Fibroblast of skin of scalp (primary cell): Measurements from ENCODE around the gene RGR. TPM values are rescaled to one million over a fixed set of nuclear protein-coding genes. Genes with fewer than 3 reads are reported as not detected.
A peak's percentile ranks its signal among the peaks of the same experiment; 100 is the strongest.

Experiments
- DNase-seq: peaks from one replicate; pipeline ENCODE4 v3.0.0-alpha.2; 2013
- polyA plus RNA-seq, 2 experiments: library from polyadenylated mRNA; unstranded; fragments of 120-200 nt; gene quantifications; one replicate each; pipeline ENCODE4 v1.2.1, GENCODE V29; 2013; ENCODE audit not compliant: insufficient read length in 2 of 2

Gene RGR
- polyA plus RNA-seq (2013, experiment 1 of 2; ENCODE audit: insufficient read length) = 0.24 TPM
- 1.1 TPM for polyA plus RNA-seq (2013, experiment 2 of 2; ENCODE audit: insufficient read length)

- no peak for DNase-seq
These were observed at the start of gene RGR for GRCh38 chr10:84244651-84245270. RGR (plus strand) TSS chr10:84245053; CDS start chr10:84245091, 38 bp downstream.

- DNase-seq = no peak
These were observed 48.8 kb upstream of the RGR start for GRCh38 chr10:84196083-84196482.

GRCh38 chr10:84196941-84197340 lies 47.9 kb upstream of the RGR start:
- DNase-seq = no peak

- no peak for DNase-seq
These were observed 47.2 kb upstream of the RGR start for GRCh38 chr10:84197643-84198042.

GRCh38 chr10:84198206-84198915 lies 46.5 kb upstream of the RGR start:
- no peak for DNase-seq

- DNase-seq = no peak
These were observed 44.2 kb upstream of the RGR start for GRCh38 chr10:84200537-84201243.

GRCh38 chr10:84201244-84201606 lies 43.6 kb upstream of the RGR start:
- no peak for DNase-seq

GRCh38 chr10:84201682-84202081 lies 43.2 kb upstream of the RGR start:
- DNase-seq = no peak

- no peak for DNase-seq
These were observed 42.5 kb upstream of the RGR start for GRCh38 chr10:84202349-84202748.

- DNase-seq = no peak
These were observed 40.7 kb upstream of the RGR start for GRCh38 chr10:84204122-84204521.

- DNase-seq = no peak
These were observed 40.2 kb upstream of the RGR start for GRCh38 chr10:84204610-84205009.

- peak; percentile 14 for DNase-seq
These were observed 39.6 kb upstream of the RGR start for GRCh38 chr10:84205049-84205852.

- no peak for DNase-seq
These were observed 38.9 kb upstream of the RGR start for GRCh38 chr10:84205853-84206525.

GRCh38 chr10:84208023-84208422 lies 36.8 kb upstream of the RGR start:
- DNase-seq = no peak

GRCh38 chr10:84211566-84211965 lies 33.3 kb upstream of the RGR start:
- no peak for DNase-seq

- DNase-seq = no peak
These were observed 32.8 kb upstream of the RGR start for GRCh38 chr10:84212014-84212413.

- DNase-seq = no peak
These were observed 31.8 kb upstream of the RGR start for GRCh38 chr10:84213076-84213475.

- DNase-seq = no peak
These were observed 30.7 kb upstream of the RGR start for GRCh38 chr10:84214046-84214572.

- DNase-seq = no peak
These were observed 30.1 kb upstream of the RGR start for GRCh38 chr10:84214612-84215235.

GRCh38 chr10:84216834-84217233 lies 28.0 kb upstream of the RGR start:
- no peak for DNase-seq

- DNase-seq = no peak
These were observed 27.1 kb upstream of the RGR start for GRCh38 chr10:84217746-84218145.

GRCh38 chr10:84221916-84222315 lies 22.9 kb upstream of the RGR start:
- DNase-seq = no peak
